K562 (cell line): ENCODE results near the gene SLBP. TPM values are rescaled to one million over a fixed set of nuclear protein-coding genes. Genes with fewer than 3 reads are reported as not detected.

Experiments
- ATAC-seq: fragments of 200-7000 bp; cut with Tn5 transposase; 3 replicates; pipeline ENCODE4 v1.9.1; 2020; ENCODE audit warnings: moderate library complexity
- BruUV-seq: library from RNA; stranded (reverse); fragments of 400-500 nt; replicated peaks from 2 replicates; lab custom pipeline; 2021; lab: Mats Ljungman, UMichigan
- CTCF ChIA-PET: fragments of 300-600 bp; formaldehyde crosslinking; extraction: SDS; loops from one replicate; lab custom pipeline; 2021; ENCODE audit warnings: low intra/inter-chr PET ratio; lab: Yijun Ruan, JAX
- POLR2A ChIA-PET: fragments of 300-600, 350-650 bp; sonication (Branson Sonifier 250); formaldehyde crosslinking; extraction: SDS; loops from one replicate; lab custom pipeline; 2021; ENCODE audit warnings: antibody characterized with exemption, inconsistent platforms; lab: Yijun Ruan, JAX
- DNase-seq, 4 experiments: peaks; one replicate each; pipeline versions ENCODE4 v3.0.0 to v3.0.0-alpha.2; 2011 to 2018; ENCODE audit warnings: low spot score in 3 of 4, mixed read lengths in 3 of 4; ENCODE audit errors: extremely low read depth in 1 of 4
- FAIRE-seq: peaks from 2 replicates; lab custom pipeline; 2011; peaks lifted over from hg19 to GRCh38; lab: Jason Lieb, UNC
- H2AFZ ChIP-seq: 2 replicates; pipeline ENCODE4 v1.6.0; 2011; ENCODE audit warnings: low read depth, low read length, control low read depth, inconsistent platforms
- H3K27ac ChIP-seq: fragments of 200-600 bp; 3 replicates; pipeline ENCODE4 v1.8.0; 2011; ENCODE audit warnings: low read depth, mild to moderate bottlenecking, control low read depth, inconsistent platforms, low read length, moderate library complexity, mixed read lengths; ENCODE audit errors: extremely low read depth
- H3K27me3 ChIP-seq, 2 experiments: fragments of 300-600 bp in 1 of 2; 2 replicates in 1 of 2; 3 replicates in 1 of 2; pipeline versions ENCODE4 v1.6.0 to v1.8.0; 2011; ENCODE audit warnings: inconsistent platforms in 2 of 2, low read length in 2 of 2, mild to moderate bottlenecking in 1 of 2, mixed read lengths in 1 of 2, moderate library complexity in 1 of 2; ENCODE audit not compliant: control insufficient read depth in 2 of 2, insufficient read depth in 2 of 2
- H3K36me3 ChIP-seq: fragments of 300-600 bp; 3 replicates; pipeline ENCODE4 v1.8.0; 2011; ENCODE audit warnings: mild to moderate bottlenecking, low read length, inconsistent platforms; ENCODE audit not compliant: control insufficient read depth, insufficient read depth
- H3K4me1 ChIP-seq, 2 experiments: fragments of 200-600 bp in 1 of 2; replicated peaks in 1 of 2; 2 replicates in 1 of 2; 3 replicates in 1 of 2; pipeline versions ENCODE4 v1.5.1 to v1.8.0; 2011; ENCODE audit warnings: inconsistent platforms in 2 of 2, low read length in 2 of 2, mild to moderate bottlenecking in 1 of 2, mixed read lengths in 1 of 2, moderate library complexity in 1 of 2; ENCODE audit not compliant: control insufficient read depth in 2 of 2, insufficient read depth in 2 of 2
- H3K4me2 ChIP-seq: 2 replicates; pipeline ENCODE4 v1.6.1; 2011; ENCODE audit warnings: low read length, control low read depth, inconsistent platforms, mixed read lengths; ENCODE audit not compliant: insufficient read depth
- H3K4me3 ChIP-seq: fragments of 200-600 bp; sonication (generic), shearing (Covaris generic); 2 replicates; pipeline ENCODE4 v1.5.1; 2016; ENCODE audit warnings: control low read depth, inconsistent platforms
- H3K79me2 ChIP-seq: fragments of 200-600 bp; 3 replicates; pipeline ENCODE4 v1.8.0; 2011; ENCODE audit warnings: low read length, inconsistent platforms; ENCODE audit not compliant: control insufficient read depth, insufficient read depth
- H3K9ac ChIP-seq, 2 experiments: 2 replicates each; pipeline versions ENCODE4 v1.6.0 to v1.6.1; 2011; ENCODE audit warnings: low read depth in 2 of 2, low read length in 2 of 2, control low read depth in 1 of 2, inconsistent platforms in 1 of 2, mild to moderate bottlenecking in 1 of 2, mixed read lengths in 1 of 2; ENCODE audit not compliant: insufficient read depth in 1 of 2
- H3K9me1 ChIP-seq: one replicate; pipeline ENCODE4 v1.6.0; 2011; ENCODE audit warnings: inconsistent platforms, mild to moderate bottlenecking, low read length, moderate library complexity; ENCODE audit not compliant: control insufficient read depth, insufficient read depth
- H3K9me3 ChIP-seq: replicated peaks from 2 replicates; pipeline ENCODE4 v1.5.1; 2011; ENCODE audit warnings: low read depth, low read length, inconsistent platforms; ENCODE audit not compliant: control insufficient read depth, insufficient read depth
- H4K20me1 ChIP-seq: replicated peaks from 2 replicates; pipeline ENCODE4 v1.6.1; 2011; ENCODE audit warnings: low read length, inconsistent platforms, mixed read lengths; ENCODE audit not compliant: control insufficient read depth, insufficient read depth
- ADNP ChIP-seq: fragments of 200-800 bp; sonication (Bioruptor generic); IDR thresholded peaks from 2 replicates; pipeline ENCODE4 v1.6.1; 2016; ENCODE audit warnings: missing genetic modification characterization, missing compliant biosample characterization
- CBX2 ChIP-seq: fragments of 200-600 bp; sonication (generic); IDR thresholded peaks from one replicate; pipeline ENCODE4 v1.6.1; 2012; ENCODE audit warnings: mild to moderate bottlenecking, low read length, inconsistent platforms; ENCODE audit not compliant: insufficient read depth, poor library complexity, severe bottlenecking
- FOXJ3 ChIP-seq: sonication (generic); formaldehyde crosslinking; IDR thresholded peaks from 2 replicates; pipeline ENCODE4 v1.4.0; 2020; ENCODE audit warnings: mild to moderate bottlenecking, missing genetic modification reagents
- HMBOX1 ChIP-seq: sonication (generic); IDR thresholded peaks from 2 replicates; pipeline ENCODE4 v1.6.1; 2016
- HMG20B ChIP-seq: fragments of 250-450 bp; sonication (Bioruptor Pico); IDR thresholded peaks from 2 replicates; pipeline ENCODE4 v1.5.0; 2021; ENCODE audit warnings: mild to moderate bottlenecking
- KLF6 ChIP-seq: fragments of 250-450 bp; sonication (Bioruptor Pico); IDR thresholded peaks from 2 replicates; pipeline ENCODE4 v1.4.0; 2020; ENCODE audit warnings: mild to moderate bottlenecking, moderate library complexity, borderline replicate concordance
- SP2 ChIP-seq: IDR thresholded peaks from 2 replicates; pipeline ENCODE4 v1.6.1; 2011; ENCODE audit warnings: mild to moderate bottlenecking, low read depth, low read length, moderate library complexity; ENCODE audit not compliant: poor library complexity, severe bottlenecking; ENCODE audit errors: extremely low read depth
- STAT5A ChIP-seq: IDR thresholded peaks from 2 replicates; pipeline ENCODE4 v1.6.1; 2012; ENCODE audit warnings: low read length, inconsistent platforms, borderline replicate concordance
- TAF7 ChIP-seq: fragments of 450-650 bp; IDR thresholded peaks from 2 replicates; pipeline ENCODE4 v1.6.1; 2016; ENCODE audit warnings: missing genetic modification characterization, missing compliant biosample characterization
- XRCC5 ChIP-seq: fragments of 200-400 bp; formaldehyde crosslinking; IDR thresholded peaks from 2 replicates; pipeline ENCODE4 v1.6.1; 2017; ENCODE audit warnings: low read depth, mild to moderate bottlenecking, low read length
- ZBTB33 ChIP-seq: sonication (generic); formaldehyde crosslinking; IDR thresholded peaks from 2 replicates; pipeline ENCODE4 v1.8.1; 2023; ENCODE audit warnings: mild to moderate bottlenecking, missing genetic modification reagents
- ZFP1 ChIP-seq: fragments of 450-650 bp; formaldehyde crosslinking; IDR thresholded peaks from 2 replicates; pipeline ENCODE4 v1.4.0; 2020; ENCODE audit warnings: mild to moderate bottlenecking, mixed read lengths
- ZNF830 ChIP-seq: fragments of 250-450 bp; sonication (Bioruptor Pico); IDR thresholded peaks from 2 replicates; pipeline ENCODE4 v1.5.0; 2021; ENCODE audit warnings: mild to moderate bottlenecking
- WGBS: fragments of 100-300 bp; shearing (Covaris generic); methylation state at CpG from one replicate; pipeline ENCODE4 v1.1.6; 2016; ENCODE audit warnings: low coverage, mixed read lengths; ENCODE audit not compliant: insufficient coverage; ENCODE audit errors: missing lambda C conversion rate; 5-methylcytosine and 5-hydroxymethylcytosine counted together
- in situ Hi-C: fragments of 300-500 bp; cut with MboI; formaldehyde crosslinking; loops from 4 replicates; pipeline ENCODE4 v1.15.0; 2018; ENCODE audit warnings: inconsistent platforms, mixed read lengths
- intact Hi-C: fragments of 100-400 bp; cut with micrococcal nuclease; formaldehyde crosslinking; loops from 2 replicates; pipeline ENCODE4 v1.14.2; 2022
- polyA plus RNA-seq, 8 experiments: library from polyadenylated mRNA; depleted of rRNA in 4 of 8; stranded (reverse) in 5 of 8; unstranded in 3 of 8; fragments of >200 nt; fragmentation: Nextera tagmentation in 2 of 8; fragmentation: Illumina TruSeq in 1 of 8; extraction: Ambion mirVana in 2 of 8; extraction: Trizol in 1 of 8; gene quantifications; 2 replicates each; pipeline versions ENCODE4 v1.2.1 to v1.2.3, GENCODE V29; 2011 to 2014; ENCODE audit warnings: inconsistent platforms in 1 of 8, missing spikeins in 1 of 8
- total RNA-seq, 7 experiments: library from RNA; depleted of rRNA in 6 of 7; stranded (reverse); fragments of >200 nt in 6 of 7; fragmentation: Illumina TruSeq in 2 of 7; extraction: Trizol in 2 of 7; gene quantifications; 2 replicates each; pipeline versions ENCODE4 v1.2.1 to v1.2.3, GENCODE V29; 2011 to 2021; ENCODE audit warnings: low replicate concordance in 1 of 7

Gene SLBP
- total and polyA plus RNA-seq, 9 of the 15 experiments (the other 6 are each of a cell fraction or from before 2014, with no cell fraction given) = 49.4 to 221 (median 162) TPM

GRCh38 chr4:1655676-1656075, 56.4 kb downstream of the SLBP start:
- H3K4me2 ChIP-seq = no peak overlapping the region

GRCh38 chr4:1655081-1655480, 57.0 kb downstream of the SLBP start:
- no peak overlapping the region for H3K27ac ChIP-seq
- peaks cover 0 to 43% of the 10 kb centered on the region in 2 experiments; a peak in 2 of 5 replicates for H3K4me1 ChIP-seq
- H3K79me2 ChIP-seq = no peaks in the 10 kb centered on the region
- no peaks in the 10 kb centered on the region for H3K9me3 ChIP-seq
- ChIA-PET CTCF (no interaction called here), POLR2A (interaction anchor here (0.8 kb wide), 1 partner anchor 155 kb away, joined by 3 read pairs; no protein-coding TSS in a partner anchor)
- TF ChIP-seq HMBOX1 = no peak
- TF ChIP-seq ZBTB33 = peak; percentile 55; the same call in 1 of the 2 replicates
- BruUV-seq = no TSS peak
- no peaks in the 10 kb centered on the region for H3K9me1 ChIP-seq
- H3K4me2 ChIP-seq = no peak overlapping the region
- no peak overlapping the region for H3K4me3 ChIP-seq
- in situ Hi-C loops = no loop called here
- no peak overlapping the region for H2AFZ ChIP-seq
- DNase-seq (no peak), FAIRE-seq (no peak), ATAC-seq (no peak)
- H4K20me1 ChIP-seq = peaks cover 6% of the 10 kb centered on the region
- H3K9ac ChIP-seq = no peak overlapping the region
- WGBS = 55% methylated on average over 25 of the region's 47 CpGs
- H3K27me3 ChIP-seq = peaks cover 0 to 12% of the 10 kb centered on the region in 2 experiments; a peak in 3 of 5 replicates
- intact Hi-C loops = no loop called here
- no peaks in the 10 kb centered on the region for H3K36me3 ChIP-seq

More at GRCh38 chr4:1655676-1656075, 56.4 kb downstream of the SLBP start:
- no peak for FAIRE-seq
- H3K27me3 ChIP-seq = peaks cover 0 to 11% of the 10 kb centered on the region in 2 experiments; a peak in 3 of 5 replicates
- peaks cover 0 to 43% of the 10 kb centered on the region in 2 experiments; a peak in 2 of 5 replicates for H3K4me1 ChIP-seq
- CTCF ChIA-PET = no interaction called here
- intact Hi-C loops = no loop called here
- TF ChIP-seq SP2 (no peak), STAT5A (no peak), ADNP (tag) (no peak), XRCC5 (no peak), CBX2 (no peak), FOXJ3 (no peak), KLF6 (CRISPR knock-in tag) (no peak), HMG20B (CRISPR knock-in tag) (no peak), TAF7 (no peak), ZNF830 (CRISPR knock-in tag) (no peak), ZFP1 (CRISPR knock-in tag) (no peak)
- TF ChIP-seq, all 486 proteins: peak for 0
- in situ Hi-C loops = no loop called here
- peaks cover 6% of the 10 kb centered on the region for H4K20me1 ChIP-seq
- no peak overlapping the region for H3K4me3 ChIP-seq
- H3K79me2 ChIP-seq = no peaks in the 10 kb centered on the region
- H2AFZ ChIP-seq = no peak overlapping the region
- H3K27ac ChIP-seq = no peak overlapping the region
- 24% methylated on average over 17 of the region's 18 CpGs for WGBS
- no peak for DNase-seq
- no TSS peak for BruUV-seq
- no peak overlapping the region; a peak in 1 of 4 replicates for H3K9ac ChIP-seq
- H3K9me1 ChIP-seq = no peaks in the 10 kb centered on the region
- no peaks in the 10 kb centered on the region for H3K9me3 ChIP-seq
- H3K36me3 ChIP-seq = no peaks in the 10 kb centered on the region
- no peak for ATAC-seq
- POLR2A ChIA-PET = interaction anchor here (0.6 kb wide), 1 partner anchor 14 kb away, joined by 3 read pairs; no protein-coding TSS in a partner anchor
